CD14-positive monocyte (primary cell): ENCODE results near the gene GBP1. TPM values are rescaled to one million over a fixed set of nuclear protein-coding genes. Genes with fewer than 3 reads are reported as not detected.
"Not testable (repeated sequence)": the region's sequence is repeated elsewhere in the genome, so short reads cannot be mapped to it uniquely, and the experiment has no call there.

Experiments used
- DNase-seq, 3 donors: peaks; one replicate each; pipeline ENCODE4 v3.0.0-alpha.2; 2011 to 2022
- H2AFZ ChIP-seq: 2 replicates; pipeline ENCODE4 v1.6.0; 2012; ENCODE audit warnings: mild to moderate bottlenecking, low read depth, low read length, inconsistent platforms; ENCODE audit not compliant: insufficient read depth, poor library complexity, severe bottlenecking
- H3K27ac ChIP-seq, 2 donors: 1 replicate in 1 of 2; 2 replicates in 1 of 2; pipeline ENCODE4 v1.5.1; 2012 to 2013; ENCODE audit warnings: low read length in 2 of 2, control low read depth in 1 of 2, inconsistent platforms in 1 of 2, low read depth in 1 of 2, mild to moderate bottlenecking in 1 of 2
- H3K27me3 ChIP-seq, 2 donors: one replicate each; pipeline versions ENCODE4 v1.6.0 to v1.6.1; 2011 to 2013; ENCODE audit warnings: low read length in 2 of 2; ENCODE audit not compliant: control insufficient read depth in 2 of 2, insufficient read depth in 2 of 2
- H3K36me3 ChIP-seq, 2 donors: replicated peaks in 1 of 2; 1 replicate in 1 of 2; 2 replicates in 1 of 2; pipeline versions ENCODE4 v1.5.1 to v1.6.1; 2012 to 2013; ENCODE audit warnings: low read length in 2 of 2, control low read depth in 1 of 2, inconsistent platforms in 1 of 2, mild to moderate bottlenecking in 1 of 2; ENCODE audit not compliant: insufficient read depth in 2 of 2, control insufficient read depth in 1 of 2
- H3K4me1 ChIP-seq, 2 donors: 1 replicate in 1 of 2; 2 replicates in 1 of 2; pipeline versions ENCODE4 v1.5.1 to v1.6.1; 2012 to 2013; ENCODE audit warnings: low read length in 2 of 2, control low read depth in 1 of 2, inconsistent platforms in 1 of 2, mild to moderate bottlenecking in 1 of 2, moderate library complexity in 1 of 2; ENCODE audit not compliant: insufficient read depth in 2 of 2, control insufficient read depth in 1 of 2
- H3K4me2 ChIP-seq: replicated peaks from 2 replicates; pipeline ENCODE3; 2012; ENCODE audit warnings: low read length, moderate library complexity, mild to moderate bottlenecking; ENCODE audit not compliant: poor library complexity, severe bottlenecking; ENCODE audit errors: extremely low read depth
- H3K4me3 ChIP-seq, 3 experiments: fragments of 200-600 bp in 1 of 3; sonication (generic) in 1 of 3; replicated peaks in 1 of 3; 1 replicate in 2 of 3; 2 replicates in 1 of 3; pipeline ENCODE4 v1.5.1; 2011 to 2013; ENCODE audit warnings: low read length in 3 of 3, mild to moderate bottlenecking in 3 of 3, control low read depth in 2 of 3, low read depth in 2 of 3, inconsistent platforms in 1 of 3, moderate library complexity in 1 of 3
- H3K79me2 ChIP-seq: 2 replicates; pipeline ENCODE4 v1.6.0; 2012; ENCODE audit warnings: mild to moderate bottlenecking, control low read depth, inconsistent platforms, low read length, moderate library complexity; ENCODE audit not compliant: insufficient read depth
- H3K9ac ChIP-seq: 2 replicates; pipeline ENCODE4 v1.6.0; 2017; ENCODE audit warnings: low read length, mild to moderate bottlenecking; ENCODE audit not compliant: insufficient read depth, poor library complexity, severe bottlenecking
- H3K9me3 ChIP-seq, 2 donors: replicated peaks in 1 of 2; 1 replicate in 1 of 2; 2 replicates in 1 of 2; pipeline versions ENCODE4 v1.5.1 to v1.6.1; 2012 to 2013; ENCODE audit warnings: low read length in 2 of 2, control low read depth in 1 of 2; ENCODE audit not compliant: control insufficient read depth in 1 of 2, insufficient read depth in 1 of 2
- H4K20me1 ChIP-seq: 2 replicates; pipeline ENCODE4 v1.6.0; 2012; ENCODE audit warnings: mild to moderate bottlenecking, low read length, control low read depth, moderate library complexity; ENCODE audit not compliant: insufficient read depth
- H3K27ac Mint-ChIP-seq, 7 donors: one replicate each; pipeline ENCODE4 v1.8.0; 2020; ENCODE audit warnings: mild to moderate bottlenecking in 7 of 7, mixed read lengths in 7 of 7, moderate library complexity in 6 of 7, inconsistent platforms in 2 of 7
- H3K27me3 Mint-ChIP-seq, 3 donors: one replicate each; pipeline ENCODE4 v1.8.0; 2021 to 2022; ENCODE audit warnings: low read depth in 3 of 3, mild to moderate bottlenecking in 3 of 3, mixed read lengths in 3 of 3, moderate library complexity in 3 of 3, inconsistent platforms in 1 of 3
- H3K36me3 Mint-ChIP-seq, 2 donors: one replicate each; pipeline ENCODE4 v1.8.0; 2020; ENCODE audit warnings: mixed read lengths in 2 of 2, inconsistent platforms in 1 of 2, mild to moderate bottlenecking in 1 of 2
- H3K4me1 Mint-ChIP-seq: one replicate; pipeline ENCODE4 v1.8.0; 2020; ENCODE audit warnings: mild to moderate bottlenecking, mixed read lengths
- H3K4me3 Mint-ChIP-seq, 2 donors: one replicate each; pipeline ENCODE4 v1.8.0; 2020; ENCODE audit warnings: mild to moderate bottlenecking in 2 of 2, mixed read lengths in 2 of 2, moderate library complexity in 1 of 2
- H3K9me3 Mint-ChIP-seq, 7 donors: one replicate each; pipeline ENCODE4 v1.8.0; 2020 to 2022; ENCODE audit warnings: mixed read lengths in 7 of 7, mild to moderate bottlenecking in 6 of 7, moderate library complexity in 6 of 7, inconsistent platforms in 2 of 7
- WGBS: methylation state at CpG from one replicate; pipeline ENCODE4 v1.1.5; 2013; ENCODE audit warnings: missing lambda C conversion rate; ENCODE audit not compliant: insufficient coverage; 5-methylcytosine and 5-hydroxymethylcytosine counted together
- intact Hi-C, 2 donors: fragments of 100-400 bp; cut with micrococcal nuclease; formaldehyde crosslinking; loops; one replicate each; pipeline versions ENCODE4 v1.15.0 to v1.15.1; 2023
- polyA plus RNA-seq, 3 donors: library from polyadenylated mRNA; depleted of rRNA in 1 of 3; unstranded in 2 of 3; stranded (reverse) in 1 of 3; fragments of 300-500 nt in 2 of 3; fragments of >200 nt in 1 of 3; fragmentation: Illumina TruSeq in 2 of 3; gene quantifications; 1 replicate in 2 of 3; 2 replicates in 1 of 3; pipeline ENCODE4 v1.2.3, GENCODE V29; 2012 to 2021
- TF ChIP-seq, protein P1 (sequence below): fragments of 200-600 bp; IDR thresholded peaks from one replicate; pipeline ENCODE4 v1.8.0; 2022; ENCODE audit warnings: antibody characterized with exemption, mild to moderate bottlenecking

Gene GBP1
- polyA plus RNA-seq, 3 donors = 19.5 to 35.2 (median 23.7) TPM

DNA sequence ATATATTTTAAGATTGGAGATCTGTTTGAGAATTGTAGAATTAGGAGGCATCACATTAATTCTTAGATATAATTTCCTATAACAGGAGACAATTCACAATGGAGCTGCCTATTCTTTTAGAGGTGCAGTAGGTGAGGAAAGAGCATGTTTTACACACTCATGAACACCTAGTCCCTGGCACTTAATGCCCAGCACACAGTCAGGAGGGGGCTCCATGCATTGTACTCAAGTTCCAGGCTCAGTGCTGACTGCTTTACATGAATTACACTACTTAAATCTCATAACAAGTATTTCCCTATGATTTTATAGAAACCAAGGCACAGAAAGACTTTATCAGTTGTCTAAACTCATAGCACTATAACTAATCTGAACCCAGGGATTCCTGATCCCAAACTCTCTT, 42.0 kb downstream of the GBP1 start:
- Histone ChIP-seq H4K20me1 (no peaks in the 10 kb centered on the region), H3K27me3 (no peaks in the 10 kb centered on the region), H3K4me2 (peak overlapping the region; percentile 77), H3K4me1 (peaks cover 19 to 31% of the 10 kb centered on the region in 2 donors), H3K79me2 (peaks cover 36% of the 10 kb centered on the region), H3K27ac (peak overlapping the region; percentile 56 to 96), H3K36me3 (peaks cover 20 to 22% of the 10 kb centered on the region in 2 donors), H3K9me3 (no peaks in the 10 kb centered on the region), H3K4me3 (peak overlapping the region in 2 of 3 experiments; percentile 88 to 100), H3K9ac (peak overlapping the region; percentile 75), H2AFZ (peak overlapping the region; percentile 83)
- DNase-seq = no peak
- Mint-ChIP-seq H3K9me3 (peaks cover 0 to 10% (median 3%) of the 10 kb centered on the region in 7 donors), H3K4me3 (peak overlapping the region; percentile 78 to 97), H3K27me3 (peaks cover 0 to 5% (median 0%) of the 10 kb centered on the region in 3 donors), H3K27ac (peak overlapping the region; percentile 89 to 95 (median 91)), H3K36me3 (peaks cover 23 to 26% of the 10 kb centered on the region in 2 donors), H3K4me1 (peaks cover 33% of the 10 kb centered on the region)
- intact Hi-C loops = no loop called here
- TF ChIP-seq, protein P1, sequence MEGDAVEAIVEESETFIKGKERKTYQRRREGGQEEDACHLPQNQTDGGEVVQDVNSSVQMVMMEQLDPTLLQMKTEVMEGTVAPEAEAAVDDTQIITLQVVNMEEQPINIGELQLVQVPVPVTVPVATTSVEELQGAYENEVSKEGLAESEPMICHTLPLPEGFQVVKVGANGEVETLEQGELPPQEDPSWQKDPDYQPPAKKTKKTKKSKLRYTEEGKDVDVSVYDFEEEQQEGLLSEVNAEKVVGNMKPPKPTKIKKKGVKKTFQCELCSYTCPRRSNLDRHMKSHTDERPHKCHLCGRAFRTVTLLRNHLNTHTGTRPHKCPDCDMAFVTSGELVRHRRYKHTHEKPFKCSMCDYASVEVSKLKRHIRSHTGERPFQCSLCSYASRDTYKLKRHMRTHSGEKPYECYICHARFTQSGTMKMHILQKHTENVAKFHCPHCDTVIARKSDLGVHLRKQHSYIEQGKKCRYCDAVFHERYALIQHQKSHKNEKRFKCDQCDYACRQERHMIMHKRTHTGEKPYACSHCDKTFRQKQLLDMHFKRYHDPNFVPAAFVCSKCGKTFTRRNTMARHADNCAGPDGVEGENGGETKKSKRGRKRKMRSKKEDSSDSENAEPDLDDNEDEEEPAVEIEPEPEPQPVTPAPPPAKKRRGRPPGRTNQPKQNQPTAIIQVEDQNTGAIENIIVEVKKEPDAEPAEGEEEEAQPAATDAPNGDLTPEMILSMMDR = no peak

DNA sequence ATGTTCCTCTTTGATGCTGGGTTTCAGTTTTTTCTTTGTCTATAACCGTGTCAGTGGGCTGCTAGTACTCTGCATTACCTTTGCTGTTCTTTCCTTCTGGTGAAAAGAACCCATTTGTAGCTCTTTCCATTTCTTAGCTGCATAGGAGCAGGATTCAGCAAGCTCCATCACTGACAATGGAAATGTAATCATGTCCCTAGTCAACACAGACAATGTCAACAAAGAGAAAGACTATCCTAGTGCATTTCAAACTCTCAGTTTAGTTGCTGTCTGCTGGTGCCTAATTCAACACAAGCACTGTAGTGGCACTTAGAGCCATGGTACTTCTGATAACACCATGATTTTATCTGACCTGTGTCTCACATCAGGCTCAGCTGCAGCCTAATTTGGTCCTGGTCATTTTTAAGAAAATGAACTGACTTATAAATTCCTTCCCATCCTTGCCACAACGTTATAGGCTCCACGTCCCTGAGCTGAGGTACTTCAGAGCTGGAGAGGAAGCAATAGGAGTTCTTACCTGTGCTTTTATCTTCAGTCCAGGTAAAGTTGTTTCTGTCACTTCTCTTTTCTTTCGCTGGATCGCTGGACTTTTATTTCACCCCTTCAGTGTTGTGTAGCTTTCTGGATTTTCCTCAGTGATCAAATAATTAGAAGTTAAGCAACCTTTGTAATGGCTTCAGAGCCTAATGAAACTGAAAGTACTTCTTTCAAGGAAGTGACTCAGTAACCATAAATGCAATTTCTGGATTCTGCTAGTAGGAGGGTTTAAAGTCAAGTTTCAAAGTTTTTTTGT, 42.6 kb downstream of the GBP1 start, which contains the start of gene GBP3:
Gene GBP3, minus strand, starts transcription at position 700 of the 793 bp plus-strand sequence. CDS start 2,145 bp downstream, outside the sequence.
- peaks cover 38% of the 10 kb centered on the region for H3K4me1 Mint-ChIP-seq
- intact Hi-C loops = no loop called here
- Histone ChIP-seq H3K27ac (peak within 1 kb of the TSS; percentile 72 to 96), H3K79me2 (peaks cover 36% of the 10 kb centered on the region), H3K27me3 (no peaks in the 10 kb centered on the region), H3K9ac (peak within 1 kb of the TSS; percentile 75), H2AFZ (peak within 1 kb of the TSS; percentile 83), H3K36me3 (peaks cover 20 to 26% of the 10 kb centered on the region in 2 donors), H3K4me1 (peaks cover 19 to 31% of the 10 kb centered on the region in 2 donors), H3K9me3 (no peaks in the 10 kb centered on the region), H3K4me2 (peak within 1 kb of the TSS; percentile 77), H4K20me1 (no peaks in the 10 kb centered on the region), H3K4me3 (peak within 1 kb of the TSS; percentile 76 to 100 (median 88))
- TF ChIP-seq, protein P1 = no peak
- DNase-seq = peak; percentile 49 to 90 (median 83)
- peak within 1 kb of the TSS; percentile 78 to 97 for H3K4me3 Mint-ChIP-seq
- WGBS = 0% methylated on average over 1 of the region's 5 CpGs
- peak within 1 kb of the TSS; percentile 89 to 95 (median 91) for H3K27ac Mint-ChIP-seq
- peaks cover 28 to 31% of the 10 kb centered on the region in 2 donors for H3K36me3 Mint-ChIP-seq
- H3K9me3 Mint-ChIP-seq = peaks cover 0 to 10% (median 3%) of the 10 kb centered on the region in 7 donors
- H3K27me3 Mint-ChIP-seq = peaks cover 0 to 5% (median 0%) of the 10 kb centered on the region in 3 donors

DNA sequence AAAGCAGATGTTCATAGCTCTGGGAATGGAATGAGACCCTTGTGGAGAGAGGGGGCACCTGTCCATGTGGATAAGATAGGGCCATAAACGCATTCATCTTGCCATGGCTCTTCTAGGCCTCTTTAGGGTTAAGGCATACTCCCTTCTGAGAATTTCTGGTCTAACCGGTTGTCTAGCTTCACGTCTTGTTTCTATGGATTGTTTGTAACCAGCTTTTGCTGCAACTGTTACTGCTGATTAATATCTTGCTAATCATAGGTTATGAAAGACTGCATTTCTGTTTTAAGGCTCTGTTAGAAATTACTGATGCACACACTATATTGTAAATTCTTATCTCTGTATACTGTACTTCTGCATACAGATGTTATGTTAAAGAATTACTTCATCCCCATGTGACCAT, 46.7 kb downstream of the GBP1 start:
- not testable (repeated sequence) for H3K4me3 Mint-ChIP-seq
- peaks cover 56 to 66% of the 10 kb centered on the region in 2 donors for H3K36me3 ChIP-seq

More for the DNA sequence above, 46.7 kb downstream of the GBP1 start:
- Histone ChIP-seq H3K79me2 (peaks cover 42% of the 10 kb centered on the region), H3K4me1 (peaks cover 19 to 31% of the 10 kb centered on the region in 2 donors)
- H3K9me3 ChIP-seq, intact Hi-C loops, H3K9me3 Mint-ChIP-seq, H3K27me3 ChIP-seq, H3K9ac ChIP-seq, H4K20me1 ChIP-seq, H3K4me3 ChIP-seq, H3K27me3 Mint-ChIP-seq, H2AFZ ChIP-seq, DNase-seq, H3K27ac ChIP-seq, H3K4me2 ChIP-seq: not testable (repeated sequence)
- WGBS = no CpG with 5 or more reads among the region's 3 CpGs
- peak overlapping the region in 2 of 7 donors; percentile 13 to 44 for H3K27ac Mint-ChIP-seq
- H3K4me1 Mint-ChIP-seq = peaks cover 41% of the 10 kb centered on the region
- H3K36me3 Mint-ChIP-seq = peaks cover 67 to 71% of the 10 kb centered on the region in 2 donors
